NCI-H187 (cell line): ENCODE measurements around the gene GRAMD2B.
"Not testable (repeated sequence)": the region's sequence is repeated elsewhere in the genome, so short reads cannot be mapped to it uniquely, and the experiment has no call there.

Source experiments
- DNase-seq, 2 experiments: peaks; one replicate each; lab custom pipeline; 2025; lab: John Stamatoyannopoulos, UW

Gene GRAMD2B

DNA sequence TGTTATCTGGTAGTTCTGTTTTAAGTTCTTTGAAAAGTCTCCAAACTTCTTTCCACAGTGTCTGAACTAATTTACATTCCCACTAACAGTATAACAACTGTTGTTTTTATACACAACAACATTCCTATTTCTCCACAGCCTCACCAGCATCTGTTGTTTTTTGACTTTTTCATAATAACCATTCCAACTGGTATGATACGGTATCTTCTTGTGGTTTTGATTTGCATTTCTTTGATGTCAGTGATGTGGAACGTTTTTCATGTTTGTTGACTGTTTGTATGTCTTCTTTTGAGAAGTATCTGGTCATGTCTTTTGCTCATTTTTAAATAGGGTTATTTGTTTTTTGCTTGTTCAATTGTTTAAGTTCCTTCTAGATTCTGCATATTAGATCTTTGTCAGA, 12.6 kb upstream of the GRAMD2B start:
- no peak for DNase-seq

DNA sequence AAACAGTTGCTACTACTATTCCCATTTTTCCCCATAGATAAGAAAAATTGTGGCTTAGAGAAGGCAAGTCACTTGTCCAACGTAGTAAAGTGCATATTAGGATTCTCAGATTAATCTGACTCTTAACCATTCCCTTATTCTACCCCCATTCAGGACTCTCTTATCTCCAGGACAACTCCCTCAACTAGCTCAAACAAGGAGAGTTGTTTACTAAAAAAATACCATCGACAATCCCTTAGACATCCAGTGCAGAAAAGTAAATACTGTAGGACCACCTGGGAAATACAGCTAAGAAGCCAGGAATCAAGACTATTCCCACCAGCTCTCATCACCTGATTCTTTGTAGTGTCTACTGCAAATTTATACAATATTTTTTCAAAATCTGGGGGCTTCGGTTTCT, 9.4 kb upstream of the GRAMD2B start:
- DNase-seq = no peak

DNA sequence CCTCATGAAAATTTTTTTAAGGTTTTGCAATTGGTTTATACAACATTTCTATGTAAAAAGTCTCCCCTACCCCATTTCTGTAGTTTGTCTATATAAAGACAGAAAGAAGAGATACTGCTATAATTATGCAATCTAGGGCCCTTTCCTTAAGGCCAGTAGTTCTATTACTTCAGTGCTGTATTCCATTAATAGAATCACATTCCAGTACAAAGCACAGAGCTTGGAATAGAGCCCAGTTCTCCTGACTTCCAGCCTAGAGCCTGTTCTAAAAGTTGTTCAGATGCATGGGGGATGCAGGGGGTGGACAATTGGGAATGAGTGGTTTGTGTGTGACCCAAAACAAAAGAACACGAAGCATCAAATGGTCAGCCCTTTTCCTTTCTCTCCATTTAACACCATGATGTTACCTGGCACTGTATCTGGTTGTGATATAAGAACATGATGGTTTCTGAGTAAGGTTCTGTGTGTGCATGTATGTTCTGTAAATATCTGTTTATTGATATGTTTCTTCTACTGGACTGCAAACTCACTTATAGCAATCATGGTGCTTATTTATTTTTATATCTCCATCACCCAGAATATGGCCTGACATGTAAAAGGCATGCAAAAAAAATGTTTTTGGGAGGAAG, 8.2 kb upstream of the GRAMD2B start:
- no peak for DNase-seq

DNA sequence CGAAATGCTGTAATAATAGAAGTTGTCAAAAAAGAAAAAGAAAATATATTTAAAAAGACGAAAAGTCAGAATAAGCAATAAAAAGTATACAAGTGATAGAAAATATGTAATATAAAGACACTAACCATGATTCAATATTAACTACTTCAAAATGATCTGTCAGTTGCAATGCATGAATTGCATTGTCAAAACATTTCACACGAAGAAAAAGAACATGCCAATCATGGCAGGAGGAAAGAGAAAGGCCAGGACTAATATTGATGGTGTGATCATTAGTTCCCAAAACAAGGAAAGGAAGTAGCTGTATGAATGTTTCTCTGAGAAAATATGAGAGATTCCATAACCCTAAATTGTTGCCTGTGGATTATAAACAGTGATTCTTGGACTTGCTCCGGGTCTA, 7.4 kb upstream of the GRAMD2B start:
- DNase-seq = no peak

DNA sequence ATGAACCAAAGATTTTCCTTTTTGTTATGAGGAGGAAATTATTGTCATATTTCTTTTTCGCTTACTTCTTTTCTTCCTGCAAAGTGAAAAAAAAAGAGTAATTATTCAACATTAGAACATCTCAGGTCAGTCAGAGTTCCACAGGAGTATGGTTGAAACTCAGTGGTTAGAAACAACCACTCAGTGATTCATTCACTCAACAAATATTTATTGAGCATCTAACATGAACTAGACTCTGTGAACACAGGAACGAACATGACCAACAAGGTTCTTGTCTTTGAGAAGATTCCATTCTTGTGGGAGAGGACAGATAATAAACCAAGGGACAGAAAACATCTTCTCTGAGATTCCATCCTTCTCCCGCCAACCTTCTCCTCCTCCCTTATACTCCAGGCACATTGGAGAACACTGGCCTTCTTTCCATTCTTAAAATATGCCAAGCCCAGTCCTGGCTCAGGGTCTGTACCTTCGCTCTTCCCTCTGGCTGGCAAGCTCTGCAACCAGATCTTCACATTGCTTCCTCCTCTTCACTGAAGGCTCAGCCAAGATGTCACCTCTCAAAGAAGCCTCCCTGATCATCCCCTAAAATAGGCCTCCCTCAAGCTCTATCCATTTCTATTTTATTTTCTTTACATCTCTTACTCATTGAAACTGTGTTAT, 6.8 kb upstream of the GRAMD2B start:
- DNase-seq = no peak

DNA sequence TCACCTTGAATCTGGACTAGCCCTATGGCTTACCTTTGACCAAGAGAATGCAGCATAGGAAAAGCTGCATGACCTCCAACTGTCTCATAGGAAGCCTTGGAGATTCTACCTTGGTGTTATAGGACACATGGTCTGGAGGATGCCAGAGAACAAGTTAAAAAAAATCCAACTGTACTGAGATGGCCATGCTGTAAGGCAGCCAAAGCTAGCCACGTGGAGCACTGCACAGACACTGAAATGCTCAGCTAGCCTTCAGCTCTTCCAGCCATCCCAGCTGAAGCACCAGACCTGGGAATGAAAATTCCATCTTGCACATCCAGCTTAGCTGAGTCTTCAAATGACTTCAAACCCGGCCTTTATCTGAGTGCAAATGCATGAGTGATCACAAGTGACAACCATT, 6.0 kb upstream of the GRAMD2B start:
- no peak for DNase-seq

DNA sequence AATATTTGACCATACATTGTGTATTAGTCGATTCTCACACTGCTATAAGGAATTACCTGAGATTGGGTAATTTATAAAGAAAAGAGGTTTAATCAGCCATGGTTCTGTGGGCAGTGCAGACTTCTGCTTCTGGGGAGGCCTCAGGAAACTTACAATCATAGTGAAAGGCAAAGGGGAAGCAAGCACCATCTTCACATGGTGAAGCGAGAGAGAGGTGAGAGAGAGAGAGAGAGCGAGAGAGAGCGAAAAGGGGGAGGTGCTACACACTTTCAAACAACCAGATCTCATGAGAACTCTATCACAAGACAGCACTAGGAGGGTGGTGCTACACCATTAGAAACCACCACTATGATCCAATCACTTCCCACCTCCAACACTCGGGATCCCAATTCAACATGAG, 4.1 kb upstream of the GRAMD2B start:
- no peak for DNase-seq

DNA sequence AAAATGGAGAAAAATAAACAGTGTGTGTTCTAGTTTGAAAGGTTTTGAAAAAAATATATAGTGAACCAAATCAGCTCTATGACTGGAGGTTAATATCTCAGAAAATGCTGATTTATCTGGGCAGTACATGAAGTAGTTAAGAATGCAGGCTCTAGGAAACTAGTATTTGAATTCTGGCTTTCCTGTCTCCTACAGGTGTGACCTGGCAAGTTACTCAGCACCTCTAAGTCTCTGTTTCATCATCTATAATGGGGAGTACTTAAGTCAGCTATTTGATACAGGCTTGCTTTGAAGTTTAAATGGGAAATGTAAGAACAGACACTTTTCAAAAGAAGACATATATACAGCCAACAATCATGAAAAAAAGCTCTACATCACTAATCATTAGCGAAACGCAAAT, 5.2 kb downstream of the GRAMD2B start:
- no peak for DNase-seq

DNA sequence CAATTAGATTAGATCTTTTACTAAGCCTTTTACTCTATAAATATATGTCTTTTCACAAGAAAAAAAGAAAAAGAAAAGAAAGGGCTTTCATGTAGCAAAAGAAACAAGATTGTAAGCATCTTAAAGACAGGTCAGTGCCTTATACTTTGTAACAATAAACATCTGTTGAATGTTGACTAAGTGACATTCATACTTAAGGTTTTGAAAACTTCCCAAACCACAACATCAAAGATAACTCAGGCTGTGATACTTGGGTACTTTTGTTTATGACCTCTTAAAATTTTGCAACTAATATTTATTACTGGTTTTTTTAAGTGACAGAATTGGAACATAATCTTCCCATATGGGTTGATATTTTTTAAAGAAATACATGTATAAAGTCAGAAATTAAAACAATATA, 7.4 kb downstream of the GRAMD2B start:
- DNase-seq = no peak

DNA sequence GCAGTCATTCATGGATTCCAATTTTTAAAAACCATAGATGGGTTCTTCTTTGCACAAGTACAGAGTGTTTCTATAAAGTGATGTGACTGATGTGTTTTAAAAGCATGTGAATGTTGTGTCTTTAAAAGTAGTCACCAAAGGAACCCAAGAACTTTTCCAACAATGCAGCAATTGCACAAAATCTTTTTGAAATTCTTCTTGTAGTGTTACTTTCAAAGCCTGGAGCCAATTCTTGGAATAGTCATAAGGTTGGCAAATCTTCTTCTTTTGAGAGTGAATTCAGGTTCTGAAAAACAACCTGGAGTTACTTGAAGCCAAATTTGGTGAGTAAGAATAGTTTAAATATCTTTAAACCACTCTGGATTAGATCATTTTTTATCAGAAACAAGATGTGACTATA, 10.5 kb downstream of the GRAMD2B start:
- DNase-seq = no peak

DNA sequence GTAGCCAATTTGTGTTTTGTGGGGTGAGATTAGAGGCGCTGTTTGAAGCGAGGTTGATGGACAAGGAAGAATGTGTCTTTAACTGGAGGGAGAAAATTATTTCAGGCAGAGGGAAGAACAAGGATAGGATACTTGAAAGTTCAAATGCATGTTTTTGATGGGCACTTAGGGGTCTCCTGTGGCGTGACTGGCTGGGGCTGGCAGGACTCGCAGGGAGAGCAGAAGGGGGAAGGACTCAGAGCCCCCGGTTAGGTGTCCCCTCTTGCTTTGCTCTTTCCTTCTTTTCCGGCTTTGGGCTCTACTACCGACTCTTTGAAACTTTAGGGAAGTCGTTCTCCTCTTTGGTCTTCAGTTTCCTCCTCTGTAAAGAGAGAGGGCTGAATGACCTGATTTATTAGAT, 12.1 kb downstream of the GRAMD2B start:
- no peak for DNase-seq

DNA sequence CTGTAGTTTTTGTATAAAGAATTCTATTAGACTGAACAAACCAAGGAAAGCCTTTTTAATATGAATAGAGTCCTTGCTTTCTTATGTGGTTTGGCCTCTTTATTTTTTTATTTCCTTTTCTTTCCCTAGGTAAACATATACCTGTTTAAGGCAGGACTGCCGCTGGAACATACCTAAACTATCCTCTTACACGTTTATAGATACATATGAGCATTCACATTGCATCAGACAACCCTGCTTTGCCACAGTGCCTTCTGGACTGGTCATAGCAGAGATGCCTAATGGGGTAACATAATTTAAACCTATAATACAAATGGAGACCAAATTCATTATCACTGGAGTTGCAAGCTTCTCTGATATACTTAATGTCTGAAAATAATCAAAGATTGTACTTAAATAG, 12.5 kb downstream of the GRAMD2B start:
- DNase-seq = no peak

DNA sequence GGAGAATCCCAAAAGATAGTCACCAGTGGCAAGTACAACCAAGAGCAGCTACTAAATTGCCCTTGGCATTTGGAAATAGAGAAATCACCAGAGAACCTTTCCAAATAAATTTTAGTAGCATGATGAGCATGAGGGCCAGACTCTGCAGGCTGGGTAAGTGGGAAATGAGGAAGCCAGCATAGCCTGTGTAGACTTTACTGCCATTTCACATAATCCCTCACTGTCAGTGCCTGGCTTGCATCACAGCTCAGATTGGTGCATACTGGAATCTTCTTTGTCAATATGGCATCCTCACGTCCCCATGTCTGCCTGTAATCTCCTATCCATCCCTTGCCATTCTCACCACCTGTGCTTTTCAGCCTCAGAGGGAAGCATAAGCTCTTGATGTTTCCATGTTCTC, 14.5 kb downstream of the GRAMD2B start:
- DNase-seq = no peak

DNA sequence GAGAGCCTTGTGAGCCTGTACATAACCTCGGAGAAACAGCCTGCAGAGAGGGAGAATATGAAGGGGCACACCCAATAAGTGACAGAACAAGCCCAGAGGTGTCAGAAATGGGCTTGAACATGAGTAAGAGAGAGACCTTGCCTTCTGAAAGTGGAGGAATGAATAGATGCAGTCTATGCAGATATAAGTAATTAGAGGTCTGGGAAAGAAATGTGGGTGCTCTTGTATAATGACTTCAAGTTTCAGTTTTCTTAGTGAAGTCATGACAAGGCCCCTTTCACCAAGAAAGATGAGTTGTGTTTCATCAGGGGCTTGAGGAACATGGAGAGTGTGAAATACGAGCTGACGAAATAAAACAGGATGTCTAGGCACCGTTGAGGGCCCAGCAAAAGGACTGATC, 15.1 kb downstream of the GRAMD2B start:
- no peak for DNase-seq

DNA sequence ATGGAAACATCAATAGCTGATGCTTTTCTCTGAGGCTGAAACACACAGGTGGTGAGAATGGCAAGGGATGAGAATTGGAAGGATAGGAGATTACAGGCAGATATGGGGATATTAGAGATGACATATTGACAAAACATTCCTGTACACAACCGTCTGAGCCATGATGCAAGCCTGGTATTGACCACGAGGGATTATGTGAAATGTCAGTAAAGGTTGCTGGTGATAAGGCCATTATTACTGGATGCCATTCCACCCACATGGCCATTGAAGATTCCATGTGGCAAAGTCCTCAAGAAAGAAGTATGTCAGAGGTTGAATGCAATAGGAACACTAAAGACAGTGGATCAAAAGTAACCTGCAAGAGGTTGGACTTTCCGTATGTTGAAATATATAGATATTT, 15.7 kb downstream of the GRAMD2B start:
- no peak for DNase-seq

DNA sequence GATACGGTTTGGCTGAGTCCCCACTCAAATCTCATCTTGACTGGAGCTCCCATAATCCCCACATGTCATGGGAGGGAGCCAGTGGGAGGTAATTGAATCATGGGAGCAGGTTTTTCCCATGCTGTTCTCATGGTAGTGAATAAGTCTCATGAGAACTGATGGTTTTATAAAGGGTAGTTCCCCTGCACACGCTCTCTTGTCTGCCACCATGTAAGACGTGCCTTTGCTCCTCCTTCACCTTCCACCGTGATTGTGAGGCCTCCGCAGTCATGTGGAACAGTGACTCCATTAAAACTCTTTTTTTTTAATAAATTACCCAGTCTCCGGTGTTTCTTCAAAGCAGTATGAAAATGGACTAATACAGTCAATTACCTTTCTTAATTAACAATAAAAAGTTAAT, 16.5 kb downstream of the GRAMD2B start:
- DNase-seq = not testable (repeated sequence)

DNA sequence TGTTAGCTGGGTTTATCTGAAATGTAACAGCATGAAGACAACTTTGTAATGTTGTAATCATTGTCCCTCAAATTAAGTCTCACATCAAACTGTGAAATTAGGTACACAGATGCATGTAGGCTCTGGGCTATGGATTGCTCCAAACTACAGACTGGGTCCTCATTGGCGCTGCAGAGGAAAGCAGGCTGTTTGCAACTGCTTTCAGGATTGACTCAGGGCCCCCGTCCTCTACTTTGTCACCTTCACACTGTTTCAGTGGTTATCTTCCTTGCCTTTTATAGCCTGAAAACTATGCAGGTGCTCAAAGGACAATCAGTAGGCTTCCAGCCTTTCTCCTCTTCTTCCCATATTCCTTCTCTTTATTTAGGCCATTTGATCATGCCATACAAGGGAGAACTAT, 18.0 kb downstream of the GRAMD2B start:
- no peak for DNase-seq

DNA sequence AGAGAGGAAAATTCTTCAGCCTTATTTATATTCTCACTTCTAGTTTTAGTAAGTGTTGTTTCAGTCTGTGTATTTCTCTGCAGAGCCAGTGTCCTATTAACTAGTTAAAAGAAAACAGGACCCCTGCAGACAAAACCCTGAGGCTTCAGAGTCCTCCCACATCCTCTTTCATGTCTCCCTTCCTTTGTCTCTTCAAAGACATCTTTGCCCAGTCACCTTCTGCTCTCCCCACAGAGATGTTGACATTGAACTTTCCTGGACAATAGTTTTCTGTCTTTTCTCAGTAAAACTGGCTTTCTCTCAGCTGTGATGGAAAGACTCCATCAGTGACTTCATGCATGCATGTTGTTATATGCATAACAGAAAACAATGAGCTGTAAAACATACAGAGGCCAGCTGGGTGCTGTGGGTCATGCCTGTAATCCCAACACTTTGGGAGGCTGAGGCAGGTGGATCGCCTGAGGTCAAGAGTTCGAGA, 20.2 kb downstream of the GRAMD2B start:
- no peak for DNase-seq

DNA sequence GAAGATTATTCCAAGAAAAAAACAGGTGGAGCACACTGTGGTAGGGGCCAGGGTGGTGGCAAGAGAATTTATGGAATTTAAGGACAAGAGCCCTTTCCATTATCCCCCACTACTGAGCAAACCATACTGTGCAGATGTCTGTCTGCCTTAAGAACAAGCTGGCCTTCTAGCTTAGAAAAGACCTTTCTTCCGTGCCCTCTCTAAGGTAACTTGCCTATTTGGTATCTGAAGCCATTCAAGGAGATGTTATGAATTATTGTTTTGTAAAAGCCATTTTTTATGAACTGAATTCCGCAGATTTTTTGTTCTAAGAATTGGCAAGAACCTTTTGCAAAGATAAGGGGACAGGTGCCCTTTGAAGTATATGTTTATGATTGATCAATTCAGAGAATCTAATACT, 20.9 kb downstream of the GRAMD2B start:
- no peak for DNase-seq

DNA sequence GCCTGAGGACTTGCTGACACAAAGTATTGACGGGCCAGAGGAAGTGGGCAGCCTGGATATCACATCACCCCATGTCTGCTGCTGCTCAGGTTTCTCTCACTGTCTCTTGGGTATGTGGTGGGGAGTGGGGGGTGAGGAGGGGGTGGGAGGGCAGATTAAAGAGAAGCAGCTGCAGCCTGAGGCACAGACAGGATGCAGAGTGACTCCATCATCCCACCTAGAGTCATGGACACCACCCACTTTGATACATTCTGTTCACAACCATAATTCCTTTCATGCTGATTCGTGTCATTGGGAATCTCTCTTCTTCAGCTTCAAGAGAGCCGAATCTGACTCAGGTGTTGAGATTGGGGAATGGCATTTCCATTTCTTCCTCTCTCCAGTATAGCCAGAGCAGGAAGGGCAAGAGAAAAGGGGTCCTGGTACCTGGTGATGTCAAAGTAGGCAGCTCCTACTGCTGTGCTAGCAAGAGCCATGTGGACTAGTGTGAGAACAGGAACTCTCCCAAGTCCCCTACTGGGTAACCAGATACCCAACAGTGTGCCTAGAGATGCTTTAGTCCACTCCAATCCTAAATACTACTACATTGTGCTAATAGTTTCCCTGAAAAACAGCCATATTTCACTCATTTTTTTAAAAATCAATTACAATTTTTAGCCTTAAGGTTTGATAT, 22.4 kb downstream of the GRAMD2B start:
- no peak for DNase-seq

DNA sequence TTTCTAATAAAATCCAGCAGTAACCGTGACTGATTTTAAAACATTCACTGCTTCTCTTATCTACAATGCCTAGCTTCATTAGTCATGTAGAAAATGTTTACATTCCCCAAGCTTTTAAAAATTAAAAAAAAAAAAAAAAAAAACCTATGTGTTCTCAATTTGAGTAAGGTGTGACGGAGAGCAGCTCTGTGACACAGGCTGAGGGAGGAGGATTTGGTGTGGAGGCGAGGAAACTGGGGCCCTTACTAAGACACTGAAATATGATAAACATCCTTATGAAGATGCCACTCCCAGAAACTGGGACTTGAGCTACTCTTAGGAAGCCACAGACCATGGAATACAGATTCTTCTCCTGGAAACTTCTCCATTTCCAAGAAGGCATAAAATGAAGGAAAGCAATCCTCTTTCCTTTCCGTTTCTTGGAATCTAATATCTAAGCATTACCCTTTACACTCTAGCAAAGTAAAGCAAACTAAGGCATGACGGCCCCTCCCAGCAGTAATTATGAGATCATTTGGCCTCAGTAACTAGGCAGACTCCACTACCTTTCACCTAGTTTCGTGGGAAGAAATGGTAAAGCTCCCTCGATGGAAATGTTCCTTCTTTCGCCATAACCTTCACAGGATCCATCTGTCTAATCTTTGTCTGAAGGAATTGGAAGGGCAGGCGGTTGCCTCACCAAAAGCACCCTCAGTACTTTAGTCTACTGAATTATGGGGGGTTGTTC, 23.5 kb downstream of the GRAMD2B start:
- DNase-seq = no peak

DNA sequence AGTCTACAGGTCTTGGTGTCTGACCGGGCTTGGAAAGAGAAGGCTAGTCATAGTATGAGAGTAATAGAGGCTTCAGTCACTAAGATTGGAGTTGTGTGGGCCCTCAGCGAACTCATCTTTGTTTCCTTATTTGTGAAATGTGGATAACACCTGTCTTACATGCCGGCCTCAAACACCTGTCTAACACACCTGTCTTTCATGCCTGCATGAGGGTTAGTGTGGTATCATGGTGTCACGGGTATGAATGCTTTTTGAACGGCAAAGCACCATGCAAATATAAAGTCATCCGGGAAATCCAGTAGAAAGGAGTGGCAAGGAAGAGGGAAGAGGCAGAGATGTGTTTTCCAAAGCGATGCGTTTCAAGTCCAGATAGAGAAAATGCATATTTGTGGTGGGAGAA, 25.5 kb downstream of the GRAMD2B start:
- DNase-seq = no peak

DNA sequence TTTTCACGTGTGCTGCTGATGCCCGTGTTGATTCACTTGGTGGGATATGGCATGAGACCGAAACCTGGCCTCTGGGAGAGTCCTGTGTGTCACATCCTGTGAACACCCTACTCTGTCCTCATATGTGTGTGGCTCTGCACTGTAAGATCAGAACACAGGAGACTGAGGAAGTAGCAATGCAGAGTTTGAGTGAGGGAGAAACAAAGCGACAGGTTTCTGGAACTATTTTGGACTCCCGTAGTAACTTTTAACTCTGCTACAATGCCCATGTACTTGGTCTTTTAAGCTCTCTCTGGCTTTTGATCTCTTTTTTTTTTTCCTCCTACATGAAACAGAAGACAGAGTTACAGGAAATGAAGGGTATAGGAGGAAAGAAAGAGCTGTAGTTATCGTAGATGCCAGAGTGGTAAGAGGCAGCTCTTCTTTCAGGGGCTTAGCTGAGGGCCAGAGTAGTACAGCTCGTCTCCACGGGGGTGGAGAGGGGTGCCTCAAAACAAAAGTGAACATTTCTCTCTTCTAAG, 26.6 kb downstream of the GRAMD2B start:
- no peak for DNase-seq
